ENCODE results near the gene ZNF778. TPM values are rescaled to one million over a fixed set of nuclear protein-coding genes. Genes with fewer than 3 reads are reported as not detected.

Gene ZNF778
- total and polyA plus RNA-seq, 2 of the 13 experiments (the other 11 are each of a cell fraction or from before 2014, with no cell fraction given): 3.8 to 7.2 TPM

DNA sequence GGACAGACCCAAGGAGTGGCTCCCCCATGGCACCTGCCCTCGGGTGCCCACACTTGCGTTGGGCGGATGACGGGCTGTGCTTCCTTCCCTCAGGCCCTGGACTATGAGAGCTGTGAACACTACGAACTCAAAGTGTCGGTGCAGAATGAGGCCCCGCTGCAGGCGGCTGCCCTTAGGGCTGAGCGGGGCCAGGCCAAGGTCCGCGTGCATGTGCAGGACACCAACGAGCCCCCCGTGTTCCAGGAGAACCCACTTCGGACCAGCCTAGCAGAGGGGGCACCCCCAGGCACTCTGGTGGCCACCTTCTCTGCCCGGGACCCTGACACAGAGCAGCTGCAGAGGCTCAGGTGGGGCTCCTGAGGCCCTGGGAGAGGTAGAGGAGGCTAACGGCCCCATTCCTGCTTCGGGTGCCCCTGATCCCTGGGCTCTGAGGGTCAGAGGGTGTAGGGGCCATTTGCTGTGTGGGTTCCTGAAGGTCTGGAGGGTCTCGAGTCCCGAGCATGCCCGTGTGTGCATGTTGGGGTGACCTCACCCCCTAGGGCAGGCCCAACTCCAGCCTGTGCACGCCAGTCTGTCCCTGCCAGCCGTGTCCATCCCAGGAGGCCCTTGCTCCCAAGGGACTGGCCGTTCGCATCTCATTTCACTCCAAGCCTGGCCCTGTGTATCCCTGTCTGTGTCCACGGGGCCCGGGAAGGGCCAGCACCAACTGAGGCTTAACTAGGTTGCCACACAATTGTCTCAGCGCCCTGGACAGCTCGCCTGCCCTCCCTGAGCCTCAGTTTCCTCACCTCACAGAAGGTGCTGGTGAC lies 27.1 kb upstream of the ZNF778 start (continued):
- TF ChIP-seq, protein P1, sequence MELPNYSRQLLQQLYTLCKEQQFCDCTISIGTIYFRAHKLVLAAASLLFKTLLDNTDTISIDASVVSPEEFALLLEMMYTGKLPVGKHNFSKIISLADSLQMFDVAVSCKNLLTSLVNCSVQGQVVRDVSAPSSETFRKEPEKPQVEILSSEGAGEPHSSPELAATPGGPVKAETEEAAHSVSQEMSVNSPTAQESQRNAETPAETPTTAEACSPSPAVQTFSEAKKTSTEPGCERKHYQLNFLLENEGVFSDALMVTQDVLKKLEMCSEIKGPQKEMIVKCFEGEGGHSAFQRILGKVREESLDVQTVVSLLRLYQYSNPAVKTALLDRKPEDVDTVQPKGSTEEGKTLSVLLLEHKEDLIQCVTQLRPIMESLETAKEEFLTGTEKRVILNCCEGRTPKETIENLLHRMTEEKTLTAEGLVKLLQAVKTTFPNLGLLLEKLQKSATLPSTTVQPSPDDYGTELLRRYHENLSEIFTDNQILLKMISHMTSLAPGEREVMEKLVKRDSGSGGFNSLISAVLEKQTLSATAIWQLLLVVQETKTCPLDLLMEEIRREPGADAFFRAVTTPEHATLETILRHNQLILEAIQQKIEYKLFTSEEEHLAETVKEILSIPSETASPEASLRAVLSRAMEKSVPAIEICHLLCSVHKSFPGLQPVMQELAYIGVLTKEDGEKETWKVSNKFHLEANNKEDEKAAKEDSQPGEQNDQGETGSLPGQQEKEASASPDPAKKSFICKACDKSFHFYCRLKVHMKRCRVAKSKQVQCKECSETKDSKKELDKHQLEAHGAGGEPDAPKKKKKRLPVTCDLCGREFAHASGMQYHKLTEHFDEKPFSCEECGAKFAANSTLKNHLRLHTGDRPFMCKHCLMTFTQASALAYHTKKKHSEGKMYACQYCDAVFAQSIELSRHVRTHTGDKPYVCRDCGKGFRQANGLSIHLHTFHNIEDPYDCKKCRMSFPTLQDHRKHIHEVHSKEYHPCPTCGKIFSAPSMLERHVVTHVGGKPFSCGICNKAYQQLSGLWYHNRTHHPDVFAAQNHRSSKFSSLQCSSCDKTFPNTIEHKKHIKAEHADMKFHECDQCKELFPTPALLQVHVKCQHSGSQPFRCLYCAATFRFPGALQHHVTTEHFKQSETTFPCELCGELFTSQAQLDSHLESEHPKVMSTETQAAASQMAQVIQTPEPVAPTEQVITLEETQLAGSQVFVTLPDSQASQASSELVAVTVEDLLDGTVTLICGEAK (IDR thresholded peaks at IDR 0.05): no peak
- TF ChIP-seq, protein P1 (CRISPR knock-in tag; IDR thresholded peaks at IDR 0.05): no peak
- no peak for TF ChIP-seq MAZ (IDR thresholded peaks at IDR 0.05; ENCODE audit: borderline replicate concordance, low read depth, low read length)
- peak; percentile 55; the same call in 1 of the 2 replicates for TF ChIP-seq MAZ (CRISPR knock-in tag; IDR thresholded peaks at IDR 0.05; ENCODE audit: low read depth)
- TF ChIP-seq ZNF44 (CRISPR knock-in tag; IDR thresholded peaks at IDR 0.05): 0 out of 2 replicates have a peak, but pooled peaks have one; percentile 39
- peak; percentile 6 for TF ChIP-seq TOPORS (CRISPR knock-in tag; IDR thresholded peaks at IDR 0.05)
- TF ChIP-seq ZBTB38 (CRISPR knock-in tag; IDR thresholded peaks at IDR 0.05): no peak
- no peak for TF ChIP-seq RNF2 (conservative IDR thresholded peaks at IDR 0.05; ENCODE audit: low read depth)
- TF ChIP-seq ZNF329 (CRISPR knock-in tag; IDR thresholded peaks at IDR 0.05; ENCODE audit: low read depth): no peak
- no peak for TF ChIP-seq KLF12 (CRISPR knock-in tag; IDR thresholded peaks at IDR 0.05; ENCODE audit: borderline replicate concordance)
- no peak for TF ChIP-seq SAP130 (CRISPR knock-in tag; IDR thresholded peaks at IDR 0.05; ENCODE audit: low read depth)
- no peak for TF ChIP-seq RXRB (CRISPR knock-in tag; IDR thresholded peaks at IDR 0.05; ENCODE audit: borderline replicate concordance)
- TF ChIP-seq MIXL1 (CRISPR knock-in tag; IDR thresholded peaks at IDR 0.05): no peak
- peak; percentile 40; the same call in 1 of the 2 replicates for TF ChIP-seq KDM2A (CRISPR knock-in tag; IDR thresholded peaks at IDR 0.05; ENCODE audit: borderline replicate concordance, low read depth)
- 0 out of 2 replicates have a peak, but pooled peaks have one; percentile 49 for TF ChIP-seq ZNF160 (CRISPR knock-in tag; IDR thresholded peaks at IDR 0.05)
- TF ChIP-seq HNRNPLL (IDR thresholded peaks at IDR 0.05; ENCODE audit: low read depth, low read length, poor library complexity, severe bottlenecking): peak; percentile 66
- TF ChIP-seq SMAD3 (CRISPR knock-in tag; IDR thresholded peaks at IDR 0.05): no peak
- no peak for TF ChIP-seq ZFP1 (CRISPR knock-in tag; IDR thresholded peaks at IDR 0.05)

All from HepG2 (cell line).